Testis (tissue), 3 donors: ENCODE results near the gene CCN5. TPM values are rescaled to one million over a fixed set of nuclear protein-coding genes. Genes with fewer than 3 reads are reported as not detected.
A peak's percentile ranks its signal among the peaks of the same experiment; 100 is the strongest.

Source experiments
- DNase-seq: peaks from one replicate; pipeline ENCODE4 v3.0.0-alpha.2; 2019
- H3K27ac ChIP-seq, 2 donors: fragments of 200-600 bp; sonication (generic); one replicate each; pipeline ENCODE4 v1.5.1; 2019
- H3K27me3 ChIP-seq: fragments of 200-600 bp; sonication (generic); one replicate; pipeline ENCODE4 v1.5.1; 2019
- H3K36me3 ChIP-seq: fragments of 200-600 bp; sonication (generic); one replicate; pipeline ENCODE4 v1.5.1; 2017; ENCODE audit warnings: low read depth; ENCODE audit errors: missing control alignments
- H3K4me1 ChIP-seq: fragments of 200-600 bp; sonication (generic); one replicate; pipeline ENCODE4 v1.5.1; 2019
- H3K4me3 ChIP-seq, 2 donors: fragments of 200-600 bp; sonication (generic); one replicate each; pipeline ENCODE4 v1.5.1; 2017 to 2019
- H3K9me3 ChIP-seq: fragments of 200-600 bp; sonication (generic); one replicate; pipeline ENCODE4 v1.5.1; 2017
- CTCF ChIP-seq, 3 experiments: fragments of 450-650 bp in 2 of 3; fragments of 200-600 bp in 1 of 3; sonication (generic) in 1 of 3; IDR thresholded peaks; one replicate each; pipeline ENCODE4 v1.5.1; 2016 to 2019; ENCODE audit warnings: antibody characterized with exemption in 3 of 3, mild to moderate bottlenecking in 2 of 3, moderate library complexity in 1 of 3
- POLR2A ChIP-seq: fragments of 450-650 bp; IDR thresholded peaks from one replicate; pipeline ENCODE4 v1.6.1; 2017; ENCODE audit warnings: antibody characterized with exemption, mild to moderate bottlenecking, moderate library complexity
- WGBS, 2 donors: methylation state at CpG; one replicate each; pipeline ENCODE4 v1.1.5; 2018; 5-methylcytosine and 5-hydroxymethylcytosine counted together
- intact Hi-C: fragments of 100-400 bp; cut with DNase I; formaldehyde crosslinking; loops from one replicate; pipeline ENCODE4 v1.15.1; 2023; ENCODE audit warnings: low total_unique reads
- polyA plus RNA-seq: library from polyadenylated mRNA; stranded (reverse); fragments of 350-450 nt; fragmentation: Illumina TruSeq; extraction: RNeasy Lipid Tissue Mini Kit (QIAGEN cat#74804); gene quantifications from one replicate; pipeline ENCODE4 v1.2.3, GENCODE V29; 2014; ENCODE audit warnings: low read depth, low replicate concordance; ENCODE audit not compliant: insufficient read depth
- total RNA-seq, 2 donors: library from RNA; depleted of rRNA; stranded (reverse); fragments of >200 nt; gene quantifications; one replicate each; pipeline ENCODE4 v1.2.3, GENCODE V29; 2016

Gene CCN5
- total and polyA plus RNA-seq, 3 donors from 2014 or later: 37.0 to 152 (median 52.0) TPM

DNA sequence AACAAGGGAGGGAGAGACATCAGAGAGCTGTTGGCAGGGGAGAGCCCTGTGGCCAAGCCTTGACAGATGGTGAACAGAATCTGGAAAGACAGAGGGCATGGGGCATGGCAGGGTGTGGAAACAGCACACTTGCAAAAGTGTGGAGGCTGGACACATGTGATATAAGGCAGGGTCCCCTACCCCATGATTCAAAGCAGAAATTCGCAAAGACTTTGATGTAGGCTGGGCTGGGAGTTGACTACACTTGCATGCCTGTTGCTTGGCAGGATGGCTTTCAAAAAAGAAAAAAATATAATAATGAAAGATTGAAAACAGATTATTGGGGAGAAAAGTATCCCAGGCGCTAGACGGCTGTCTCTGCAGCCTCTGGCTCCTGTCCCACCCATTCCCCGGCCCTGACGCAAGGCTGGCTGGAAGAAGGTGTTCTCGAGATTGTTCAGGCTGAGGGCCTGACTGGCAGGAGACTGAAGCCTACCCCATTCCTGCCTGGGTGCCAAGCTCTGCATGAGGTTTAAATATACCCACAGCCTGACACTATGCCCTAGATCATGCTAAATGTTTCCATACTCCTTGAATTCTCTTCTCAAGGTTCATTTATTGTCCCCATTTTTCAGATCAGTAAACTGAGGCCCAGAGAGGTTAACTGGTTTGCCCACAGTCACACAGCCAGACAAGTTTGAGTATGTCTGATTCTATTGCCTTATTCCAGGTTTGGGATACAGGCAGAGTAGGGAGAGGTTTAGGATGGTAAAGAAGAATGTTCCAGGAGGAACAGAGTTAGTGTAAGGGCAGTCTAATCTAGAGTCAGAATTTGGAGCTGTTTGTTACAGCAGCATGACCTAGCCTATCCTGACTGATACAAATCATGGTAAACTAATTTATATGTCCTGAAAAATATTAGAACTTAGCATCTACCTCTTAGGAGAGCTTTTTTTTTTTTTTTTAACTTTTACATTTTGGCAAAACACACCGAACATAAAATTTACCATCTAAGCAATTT, 23.4 kb upstream of the CCN5 start:
- WGBS, 2 donors: 62 to 75% methylated on average over 7 of the region's 7 CpGs
- peak overlapping the region; percentile 28 to 77 for H3K27ac ChIP-seq

GRCh38 chr20:44692932-44693480, 22.2 kb upstream of the CCN5 start:
- intact Hi-C loops: no loop called here
- peak; percentile 76 for DNase-seq
- H3K36me3 ChIP-seq: no peaks in the 10 kb centered on the region
- no peaks in the 10 kb centered on the region for H3K9me3 ChIP-seq
- WGBS, 2 donors: 35 to 40% methylated on average over 7 of the region's 7 CpGs
- H3K27me3 ChIP-seq: no peaks in the 10 kb centered on the region
- TF ChIP-seq CTCF (IDR thresholded peaks at IDR 0.05) (no peak), POLR2A (no peak)
- H3K27ac ChIP-seq: peak overlapping the region; percentile 51 to 77
- peaks cover 23% of the 10 kb centered on the region for H3K4me1 ChIP-seq
- no peak overlapping the region for H3K4me3 ChIP-seq

More for the DNA sequence above, 23.4 kb upstream of the CCN5 start:
- Histone ChIP-seq H3K9me3 (no peaks in the 10 kb centered on the region), H3K4me3 (no peak overlapping the region), H3K27me3 (no peaks in the 10 kb centered on the region), H3K36me3 (no peaks in the 10 kb centered on the region), H3K4me1 (peaks cover 23% of the 10 kb centered on the region)
- peak; percentile 59 for DNase-seq
- TF ChIP-seq CTCF (IDR thresholded peaks at IDR 0.05) (no peak), POLR2A (no peak)
- intact Hi-C loops: no loop called here

DNA sequence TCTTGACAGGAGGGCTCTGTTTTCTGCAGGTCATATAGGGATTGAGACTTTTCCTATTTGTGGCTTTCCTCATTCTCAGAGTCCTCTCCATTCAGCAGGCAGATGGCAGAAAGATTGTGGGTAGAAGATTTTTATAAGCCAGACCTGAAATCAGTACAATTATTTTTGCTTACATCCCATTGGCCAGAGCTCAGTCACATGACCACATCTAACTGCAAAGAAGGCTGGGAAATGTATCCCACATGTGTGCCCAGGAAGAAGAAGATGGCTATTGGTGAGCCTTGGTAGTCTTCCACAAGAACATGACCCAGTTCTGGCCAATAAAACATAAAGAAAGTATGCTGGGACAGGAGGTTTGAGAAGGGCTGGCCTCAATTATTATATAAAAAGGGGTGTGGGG, 21.5 kb upstream of the CCN5 start:
- intact Hi-C loops: no loop called here
- Histone ChIP-seq H3K4me3 (no peak overlapping the region), H3K4me1 (peaks cover 23% of the 10 kb centered on the region), H3K9me3 (no peaks in the 10 kb centered on the region), H3K27me3 (no peaks in the 10 kb centered on the region), H3K27ac (peak overlapping the region in 1 of 2 donors; percentile 77), H3K36me3 (no peaks in the 10 kb centered on the region)
- no peak for DNase-seq
- no peak for TF ChIP-seq POLR2A

DNA sequence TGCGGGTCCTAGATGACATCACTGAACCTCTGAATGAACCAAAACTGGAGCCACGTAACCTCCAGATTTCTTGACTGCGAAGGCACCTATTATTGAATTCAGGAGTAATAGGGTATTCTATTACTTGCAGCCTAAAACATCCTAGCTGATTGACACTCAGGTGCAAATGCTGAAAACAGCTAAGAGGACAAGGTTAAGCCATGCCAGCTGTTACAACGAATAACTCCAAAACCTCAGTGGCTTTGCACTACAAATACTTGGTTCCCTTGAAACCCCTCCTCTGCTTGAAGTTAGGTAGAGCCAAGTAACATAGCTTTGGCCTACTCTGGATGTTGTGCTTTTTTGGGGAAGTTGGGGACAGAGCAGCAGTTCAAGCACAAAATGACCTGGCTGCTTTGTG, 21.0 kb upstream of the CCN5 start:
- no peaks in the 10 kb centered on the region for H3K27me3 ChIP-seq
- H3K27ac ChIP-seq: peak overlapping the region in 1 of 2 donors; percentile 77
- no peak for DNase-seq
- intact Hi-C loops: no loop called here
- H3K4me1 ChIP-seq: peaks cover 23% of the 10 kb centered on the region
- H3K9me3 ChIP-seq: no peaks in the 10 kb centered on the region
- no peak overlapping the region for H3K4me3 ChIP-seq
- TF ChIP-seq CTCF (IDR thresholded peaks at IDR 0.05): no peak
- no peak for TF ChIP-seq POLR2A
- 88 to 89% methylated on average over 4 of the region's 4 CpGs for WGBS, 2 donors
- H3K36me3 ChIP-seq: no peaks in the 10 kb centered on the region

DNA sequence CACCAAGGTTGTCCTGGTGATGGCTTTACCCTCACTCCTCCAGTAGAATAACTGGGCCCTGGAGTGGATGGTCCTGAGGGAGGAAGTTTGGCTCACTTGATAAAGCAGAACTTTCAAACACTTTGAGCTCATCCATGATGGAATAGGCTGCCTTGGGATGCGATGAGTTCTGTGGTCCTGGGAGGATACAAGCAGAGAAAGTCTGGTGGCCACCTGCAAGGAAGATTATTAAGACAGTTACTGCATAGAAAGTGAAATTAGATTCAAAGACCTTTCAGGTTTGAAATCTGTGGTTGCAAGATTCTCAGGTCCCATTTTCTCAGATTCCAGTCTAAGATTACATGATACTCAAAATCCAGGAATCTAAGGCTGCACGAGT, 19.9 kb upstream of the CCN5 start:
- intact Hi-C loops: no loop called here
- no peak overlapping the region for H3K4me3 ChIP-seq
- no peak for DNase-seq
- H3K27ac ChIP-seq: peak overlapping the region; percentile 23 to 77
- no peaks in the 10 kb centered on the region for H3K27me3 ChIP-seq
- H3K9me3 ChIP-seq: no peaks in the 10 kb centered on the region
- no peak for TF ChIP-seq CTCF (IDR thresholded peaks at IDR 0.05)
- TF ChIP-seq POLR2A: no peak
- H3K36me3 ChIP-seq: no peaks in the 10 kb centered on the region
- peaks cover 23% of the 10 kb centered on the region for H3K4me1 ChIP-seq
- WGBS, 2 donors: 46 to 65% methylated on average over 2 of the region's 2 CpGs
